ENCODE data around the gene ICAM4. TPM values are rescaled to one million over a fixed set of nuclear protein-coding genes. Genes with fewer than 3 reads are reported as not detected.

ICAM4 gene
- total RNA-seq: 1.0 and 5.8 TPM in 2 replicates

GRCh38 chr19:10286803-10287737 is at the start of gene ICAM4:
Gene ICAM4, plus strand, starts transcription at chr19:10286955. Its CDS starts 58 bp downstream, at chr19:10287013.

DNA sequence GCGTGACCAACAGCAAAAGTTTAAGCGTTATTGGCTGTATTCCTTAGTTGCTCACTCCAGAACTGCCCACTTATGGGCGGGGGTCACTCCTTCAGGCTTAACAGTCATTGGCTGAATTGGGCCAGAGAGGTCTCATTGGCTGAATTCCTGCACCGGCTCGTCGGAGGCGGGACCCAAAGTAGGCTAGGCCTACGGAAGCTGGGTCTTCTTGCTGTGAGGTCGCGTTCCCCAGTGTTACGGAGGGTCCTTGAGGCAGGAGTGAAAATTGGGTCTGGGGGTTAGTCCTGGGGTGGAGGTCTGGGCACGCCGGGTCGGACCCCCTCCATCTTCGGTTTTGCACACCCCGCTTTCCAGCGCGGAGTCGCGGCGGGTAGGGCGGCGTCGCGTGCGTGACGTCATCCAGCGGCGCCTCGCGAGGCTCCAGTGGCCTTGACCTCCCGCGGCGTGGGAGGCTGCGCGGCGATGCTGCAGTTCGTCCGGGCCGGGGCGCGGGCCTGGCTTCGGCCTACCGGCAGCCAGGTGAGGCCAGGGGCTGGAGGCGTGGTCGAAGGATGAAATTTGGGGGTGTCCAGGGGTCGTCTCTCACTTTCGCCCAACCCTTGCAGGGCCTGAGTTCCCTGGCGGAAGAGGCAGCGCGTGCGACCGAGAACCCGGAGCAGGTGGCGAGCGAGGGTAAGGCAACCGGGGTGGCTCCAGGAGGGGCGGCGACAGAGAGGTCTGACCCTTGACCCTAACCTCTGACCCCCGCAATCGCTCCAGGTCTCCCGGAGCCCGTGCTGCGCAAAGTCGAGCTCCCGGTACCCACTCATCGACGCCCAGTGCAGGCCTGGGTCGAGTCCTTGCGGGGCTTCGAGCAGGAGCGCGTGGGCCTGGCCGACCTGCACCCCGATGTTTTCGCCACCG is 34.7 kb upstream of the ICAM4 start, which contains the start of gene MRPL4:
Gene MRPL4, plus strand, starts transcription at position 423 of the 903 bp plus-strand sequence. Its CDS starts 40 bp downstream, at position 463.

GRCh38 chr19:10270616-10271394 is 15.9 kb upstream of the ICAM4 start, which contains the start of gene ICAM1:
Gene ICAM1, plus strand, starts transcription at chr19:10271120. Its CDS starts 40 bp downstream, at chr19:10271160.

DNA sequence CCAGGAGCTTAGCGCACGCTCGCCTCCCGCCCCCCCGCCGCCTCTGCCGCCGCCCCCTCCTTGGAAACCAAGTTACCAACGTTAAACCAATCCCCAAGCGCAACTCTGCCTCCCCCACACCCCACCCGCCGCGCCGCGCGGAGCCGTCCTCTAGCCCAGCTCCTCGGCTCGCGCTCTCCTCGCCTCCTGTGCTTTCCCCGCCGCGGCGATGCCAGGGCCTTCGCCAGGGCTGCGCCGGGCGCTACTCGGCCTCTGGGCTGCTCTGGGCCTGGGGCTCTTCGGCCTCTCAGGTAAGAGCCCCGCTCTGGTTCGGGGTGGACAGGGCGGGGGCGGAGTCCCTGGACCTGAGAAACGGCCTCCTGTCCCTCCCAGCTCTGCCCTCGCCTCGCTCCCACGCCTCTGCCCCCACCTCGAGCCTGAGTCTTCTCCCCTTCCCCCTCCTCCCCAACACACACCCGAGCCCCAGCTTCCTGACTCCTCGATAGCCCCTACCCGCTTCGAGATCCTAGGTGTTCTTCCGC is 3.1 kb downstream of the ICAM4 start, which contains the start of gene ICAM5:
Gene ICAM5, plus strand, starts transcription at position 117 of the 521 bp plus-strand sequence. Its CDS starts 92 bp downstream, at position 209.

GRCh38 chr19:10309423-10309822 is 22.7 kb downstream of the ICAM4 start, which contains the start of gene ZGLP1:
Gene ZGLP1, minus strand, starts transcription at chr19:10309815.

DNA sequence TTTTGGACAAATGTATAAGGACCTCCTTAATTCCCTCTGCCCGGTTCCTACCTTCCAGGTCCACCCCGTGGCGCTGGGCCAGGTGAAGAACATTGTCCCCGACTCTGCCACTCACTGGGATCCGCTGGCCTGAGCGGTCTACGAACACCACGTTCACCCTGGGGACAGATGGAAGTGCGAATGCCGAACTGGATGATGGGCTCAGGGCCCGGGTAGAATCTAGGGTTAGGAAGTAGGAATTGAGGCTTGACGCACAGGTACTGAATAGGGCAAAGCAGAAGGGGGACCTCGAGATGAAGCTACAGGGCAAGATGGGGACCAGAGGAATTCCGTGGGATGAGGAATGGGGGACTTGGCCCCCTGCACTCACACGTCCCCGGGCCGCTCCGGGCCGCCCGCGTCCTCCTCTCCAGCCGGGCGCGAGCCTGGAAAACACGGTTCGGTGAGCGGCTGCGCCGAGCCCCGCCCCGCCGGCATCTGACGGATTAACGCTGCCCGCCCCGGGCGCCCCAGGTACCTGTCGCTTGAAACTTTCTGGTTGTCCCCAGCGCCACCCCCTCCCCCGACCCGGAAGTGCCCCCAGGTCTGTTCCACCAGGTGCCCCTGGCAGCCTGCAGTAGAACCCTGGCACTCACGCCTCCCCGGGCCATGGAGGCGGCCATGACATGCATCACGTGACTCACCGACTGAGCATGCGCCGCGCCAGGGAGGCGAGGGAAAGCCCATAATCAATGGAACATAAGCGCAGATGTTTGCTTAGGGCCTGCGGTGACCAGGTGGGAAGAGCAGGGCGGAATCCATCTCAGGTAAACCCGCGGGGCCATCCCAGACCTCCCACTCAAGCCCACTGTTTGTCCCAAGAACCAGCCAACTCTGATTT is 28.8 kb downstream of the ICAM4 start, which contains the start of gene FDX2:
Gene FDX2, minus strand, starts transcription at position 681 of the 880 bp plus-strand sequence. Its CDS starts 19 bp downstream, at position 662.

GRCh38 chr19:10332965-10333757 is 46.4 kb downstream of the ICAM4 start, which contains the start of gene RAVER1:
Gene RAVER1, minus strand, starts transcription at chr19:10333529. Its CDS starts 22 bp downstream, at chr19:10333507.

Other genes starting within 250 kb of the ICAM4 start
- gene SHFL, start 200.6 kb upstream of the ICAM4 start, total RNA-seq: 5.1 and 14.8 TPM in 2 replicates
- 0.14 and 0.34 TPM in 2 replicates for gene ANGPTL6, start 184.3 kb upstream of the ICAM4 start, total RNA-seq
- gene PPAN, start 180.6 kb upstream of the ICAM4 start, total RNA-seq: 63.2 and 67.8 TPM in 2 replicates
- 1.0 and 16.2 TPM in 2 replicates for gene P2RY11, start 175.3 kb upstream of the ICAM4 start, total RNA-seq
- 184 and 190 TPM in 2 replicates for gene EIF3G, start 167.1 kb upstream of the ICAM4 start, total RNA-seq
- 10.9 and 27.7 TPM in 2 replicates for gene DNMT1, start 92.0 kb upstream of the ICAM4 start, total RNA-seq
- gene S1PR2, start 55.6 kb upstream of the ICAM4 start, total RNA-seq: 2.4 and 3.7 TPM in 2 replicates
- gene MRPL4, start 34.7 kb upstream of the ICAM4 start, total RNA-seq: 25.6 and 33.3 TPM in 2 replicates
- gene ICAM1, start 15.8 kb upstream of the ICAM4 start, total RNA-seq: 1.0 and 8.2 TPM in 2 replicates
- gene ICAM5, start 3.0 kb downstream of the ICAM4 start, total RNA-seq: 1.7 and 6.4 TPM in 2 replicates
- gene ZGLP1, start 22.9 kb downstream of the ICAM4 start, total RNA-seq: 0.34 and 0.85 TPM in 2 replicates
- 16.4 and 18.8 TPM in 2 replicates for gene FDX2, start 29.1 kb downstream of the ICAM4 start, total RNA-seq
- gene RAVER1, start 46.6 kb downstream of the ICAM4 start, total RNA-seq: 3.8 and 20.2 TPM in 2 replicates
- 1.7 and 2.6 TPM in 2 replicates for gene ICAM3, start 52.7 kb downstream of the ICAM4 start, total RNA-seq
- 41.4 and 70.1 TPM in 2 replicates for gene TYK2, start 93.6 kb downstream of the ICAM4 start, total RNA-seq
- 127 and 150 TPM in 2 replicates for gene CDC37, start 116.6 kb downstream of the ICAM4 start, total RNA-seq
- gene PDE4A, start 133.6 kb downstream of the ICAM4 start, total RNA-seq: 0.34 and 1.9 TPM in 2 replicates
- gene KEAP1, start 216.4 kb downstream of the ICAM4 start, total RNA-seq: 51.6 and 61.2 TPM in 2 replicates
- 4.4 and 19.5 TPM in 2 replicates for gene S1PR5, start 230.5 kb downstream of the ICAM4 start, total RNA-seq

Data from nasal cavity respiratory epithelium epithelial cell of viscerocranial mucosa (primary cell).